Right atrium auricular region (tissue), 2 donors: ENCODE results near the gene TCF20. TPM values are rescaled to one million over a fixed set of nuclear protein-coding genes. Genes with fewer than 3 reads are reported as not detected.

Experiments used
- DNase-seq: peaks from one replicate; pipeline ENCODE4 v3.0.0-alpha.2; 2019; ENCODE audit warnings: low spot score
- H3K27ac ChIP-seq, 2 donors: fragments of 200-600 bp; sonication (generic); 1 replicate in 1 of 2; 2 replicates in 1 of 2; pipeline ENCODE4 v1.5.1; 2016 to 2019
- H3K27me3 ChIP-seq, 2 donors: fragments of 200-600 bp; sonication (generic); one replicate each; pipeline versions ENCODE4 v1.5.1 to v1.6.0; 2017 to 2019
- H3K36me3 ChIP-seq: fragments of 200-600 bp; sonication (generic); one replicate; pipeline ENCODE4 v1.5.1; 2016
- H3K4me1 ChIP-seq, 2 donors: fragments of 200-600 bp; sonication (generic); one replicate each; pipeline versions ENCODE4 v1.5.1 to v1.6.0; 2017 to 2019
- H3K4me3 ChIP-seq, 2 donors: fragments of 200-600 bp; sonication (generic); 1 replicate in 1 of 2; 2 replicates in 1 of 2; pipeline ENCODE4 v1.5.1; 2017 to 2019; ENCODE audit warnings: mild to moderate bottlenecking in 1 of 2, moderate library complexity in 1 of 2
- H3K9me3 ChIP-seq, 2 donors: fragments of 200-600 bp; sonication (generic); one replicate each; pipeline ENCODE4 v1.5.1; 2019
- CTCF ChIP-seq, 2 donors: fragments of 200-600 bp; sonication (generic); IDR thresholded peaks; one replicate each; pipeline ENCODE4 v1.5.1; 2019; ENCODE audit warnings: antibody characterized with exemption in 2 of 2
- total RNA-seq, 2 donors: library from RNA; depleted of rRNA; stranded (reverse); fragments of >200 nt; gene quantifications; one replicate each; pipeline ENCODE4 v1.1.0, GENCODE V29; 2016

The TCF20 gene
- total RNA-seq, 2 donors from 2014 or later, result 13.6 to 15.5 TPM

- H3K4me1 ChIP-seq, result peaks cover 0 to 2% of the 10 kb centered on the region in 2 donors
- no peak for DNase-seq
- no peaks in the 10 kb centered on the region for H3K9me3 ChIP-seq
- no peak overlapping the region for H3K27ac ChIP-seq
- H3K27me3 ChIP-seq, result no peaks in the 10 kb centered on the region
- H3K4me3 ChIP-seq, result no peak overlapping the region
- no peak for TF ChIP-seq CTCF (IDR thresholded peaks at IDR 0.05)
- no peaks in the 10 kb centered on the region for H3K36me3 ChIP-seq
Observed at GRCh38 chr22:42275970-42276369, 5.5 kb upstream of the TCF20 start.

GRCh38 chr22:42275176-42275575 is 4.7 kb upstream of the TCF20 start:
- H3K36me3 ChIP-seq, result no peaks in the 10 kb centered on the region
- TF ChIP-seq CTCF (IDR thresholded peaks at IDR 0.05), result no peak
- H3K27ac ChIP-seq, result no peak overlapping the region
- no peaks in the 10 kb centered on the region for H3K27me3 ChIP-seq
- DNase-seq, result no peak
- H3K4me3 ChIP-seq, result no peak overlapping the region
- peaks cover 0 to 5% of the 10 kb centered on the region in 2 donors for H3K4me1 ChIP-seq
- no peaks in the 10 kb centered on the region for H3K9me3 ChIP-seq

DNA sequence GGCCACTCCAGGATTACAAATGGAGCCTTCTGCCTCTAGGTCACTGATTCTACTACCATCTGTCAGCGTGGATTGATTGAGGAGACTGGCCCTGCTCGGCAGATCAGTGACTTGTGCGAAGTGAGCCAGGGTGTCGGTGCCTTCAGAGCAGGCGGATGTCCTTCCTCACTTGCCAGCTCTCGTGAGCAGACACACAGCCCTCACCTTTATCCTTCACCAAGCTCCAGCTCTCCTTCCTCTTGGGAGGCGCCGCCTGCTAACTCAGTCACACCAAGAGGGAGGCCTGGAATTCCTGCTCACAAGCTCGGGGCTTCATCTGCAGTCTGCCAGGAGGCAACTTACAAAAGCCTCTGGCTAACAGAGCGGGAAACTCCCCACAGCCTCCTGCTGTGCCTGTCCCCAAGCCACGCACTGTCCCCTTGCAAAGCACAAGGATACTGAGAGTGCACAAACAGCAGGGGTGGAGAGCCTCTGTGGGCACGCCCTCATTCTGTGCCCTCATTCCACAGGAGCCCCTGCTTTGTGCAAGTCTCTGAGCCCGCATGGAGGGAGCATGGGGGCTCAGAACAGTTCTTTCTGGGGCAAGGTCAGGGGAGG is 3.5 kb upstream of the TCF20 start:
- H3K4me3 ChIP-seq, result no peak overlapping the region
- no peaks in the 10 kb centered on the region for H3K36me3 ChIP-seq
- DNase-seq, result no peak
- TF ChIP-seq CTCF (IDR thresholded peaks at IDR 0.05), result no peak
- H3K9me3 ChIP-seq, result no peaks in the 10 kb centered on the region
- H3K4me1 ChIP-seq, result peaks cover 0 to 9% of the 10 kb centered on the region in 2 donors
- no peak overlapping the region for H3K27ac ChIP-seq
- H3K27me3 ChIP-seq, result no peaks in the 10 kb centered on the region

DNA sequence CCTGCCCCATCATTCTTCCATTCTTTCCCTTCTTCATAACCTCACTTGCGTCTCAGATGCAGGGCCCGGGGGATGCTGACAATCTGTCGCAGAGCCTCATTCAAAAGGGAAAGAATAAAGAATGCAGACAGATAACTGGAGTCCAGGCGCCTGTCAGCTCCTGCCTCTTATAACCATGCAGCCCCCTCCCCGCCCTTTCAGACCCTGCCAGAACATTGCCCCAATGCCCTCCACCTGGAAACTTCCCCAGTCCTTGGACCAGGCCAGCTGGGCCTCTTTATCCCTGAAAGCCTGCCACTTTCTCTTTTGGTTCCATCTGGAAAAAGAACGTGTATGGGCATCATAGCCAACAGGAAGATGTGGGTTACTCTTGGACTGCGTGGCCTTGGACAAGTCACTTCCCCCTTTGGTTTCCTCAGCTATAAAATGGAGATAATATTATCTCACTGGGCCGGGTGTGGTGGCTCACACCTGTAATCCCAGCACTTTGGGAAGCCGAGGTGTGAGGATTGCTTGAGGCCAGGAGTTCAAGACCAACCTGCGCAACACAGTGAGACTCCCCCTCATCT is 2.1 kb upstream of the TCF20 start:
- peaks cover 0 to 19% of the 10 kb centered on the region in 2 donors for H3K4me1 ChIP-seq
- H3K4me3 ChIP-seq, result no peak overlapping the region
- H3K9me3 ChIP-seq, result no peaks in the 10 kb centered on the region
- H3K36me3 ChIP-seq, result no peaks in the 10 kb centered on the region
- TF ChIP-seq CTCF (IDR thresholded peaks at IDR 0.05), result no peak
- no peaks in the 10 kb centered on the region for H3K27me3 ChIP-seq
- DNase-seq, result no peak
- no peak overlapping the region for H3K27ac ChIP-seq

DNA sequence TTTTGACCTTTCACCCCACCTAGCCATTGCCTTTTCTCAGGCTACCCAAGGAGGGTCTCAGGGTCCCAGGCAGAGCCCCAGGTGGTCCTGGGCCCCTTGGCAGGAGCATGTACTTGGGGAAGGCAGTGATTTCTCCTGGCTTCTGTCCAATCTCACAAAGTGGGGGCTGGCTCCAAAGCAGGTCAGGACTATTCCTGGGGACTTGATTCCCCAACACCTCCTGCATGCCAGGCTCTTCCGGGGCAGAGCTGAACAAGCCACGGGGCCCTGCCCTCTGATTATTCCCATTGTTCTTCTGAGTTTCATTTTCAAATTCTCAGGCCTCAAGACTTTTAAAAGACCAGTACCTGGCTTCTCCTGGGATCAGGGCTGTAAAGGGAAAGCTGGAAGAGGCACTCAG is 1.5 kb upstream of the TCF20 start:
- no peak for TF ChIP-seq CTCF (IDR thresholded peaks at IDR 0.05)
- peaks cover 0 to 19% of the 10 kb centered on the region in 2 donors for H3K4me1 ChIP-seq
- H3K36me3 ChIP-seq, result no peaks in the 10 kb centered on the region
- no peaks in the 10 kb centered on the region for H3K9me3 ChIP-seq
- DNase-seq, result no peak
- no peak overlapping the region for H3K4me3 ChIP-seq
- no peak overlapping the region for H3K27ac ChIP-seq
- H3K27me3 ChIP-seq, result no peaks in the 10 kb centered on the region
